HEK293T (cell line): Measurements from ENCODE around the gene ELL.
A peak's percentile ranks its signal among the peaks of the same experiment; 100 is the strongest.

ENCODE experiments used
- CTCF ChIA-PET: fragments of 350-600 bp; formaldehyde crosslinking; extraction: SDS; loops from one replicate; lab custom pipeline; 2021; ENCODE audit warnings: antibody characterized with exemption, inconsistent platforms; lab: Yijun Ruan, JAX
- POLR2A ChIA-PET: fragments of 350-600 bp; formaldehyde crosslinking; extraction: SDS; loops from one replicate; lab custom pipeline; 2020; ENCODE audit warnings: antibody characterized with exemption, inconsistent platforms; lab: Yijun Ruan, JAX
- DNase-seq: peaks from one replicate; pipeline ENCODE4 v3.0.0; 2012; ENCODE audit warnings: mixed read lengths; ENCODE audit errors: extremely low spot score
- ARNT ChIP-seq: fragments of 450-650 bp; IDR thresholded peaks from 2 replicates; pipeline ENCODE4 v1.6.1; 2017; ENCODE audit warnings: mild to moderate bottlenecking
- BHLHE40 ChIP-seq: fragments of 450-650 bp; IDR thresholded peaks from 2 replicates; pipeline ENCODE4 v1.6.1; 2016; ENCODE audit warnings: mild to moderate bottlenecking, moderate library complexity, borderline replicate concordance
- CTBP1 ChIP-seq: fragments of 450-650 bp; IDR thresholded peaks from 2 replicates; pipeline ENCODE4 v1.6.1; 2016; ENCODE audit warnings: borderline replicate concordance
- ELF4 ChIP-seq: fragments of 450-650 bp; IDR thresholded peaks from 2 replicates; pipeline ENCODE4 v1.6.1; 2017; ENCODE audit warnings: antibody characterized with exemption
- FOXA1 ChIP-seq: fragments of 450-650 bp; IDR thresholded peaks from 2 replicates; pipeline ENCODE4 v1.6.1; 2016; ENCODE audit warnings: mild to moderate bottlenecking
- FOXK2 ChIP-seq: fragments of 450-650 bp; IDR thresholded peaks from 2 replicates; pipeline ENCODE4 v1.6.1; 2016; ENCODE audit warnings: mild to moderate bottlenecking
- FOXM1 ChIP-seq: fragments of 450-650 bp; IDR thresholded peaks from 2 replicates; pipeline ENCODE4 v1.6.1; 2017; ENCODE audit warnings: mild to moderate bottlenecking, borderline replicate concordance
- HDGF ChIP-seq: fragments of 450-650 bp; IDR thresholded peaks from 2 replicates; pipeline ENCODE4 v1.6.1; 2017; ENCODE audit warnings: antibody characterized with exemption, borderline replicate concordance
- L3MBTL2 ChIP-seq: fragments of 450-650 bp; conservative IDR thresholded peaks from 2 replicates; pipeline ENCODE4 v1.6.1; 2016; ENCODE audit warnings: mild to moderate bottlenecking
- LEF1 ChIP-seq: fragments of 450-650 bp; IDR thresholded peaks from 2 replicates; pipeline ENCODE4 v1.6.1; 2017; ENCODE audit warnings: mild to moderate bottlenecking, borderline replicate concordance
- NFRKB ChIP-seq: fragments of 450-650 bp; IDR thresholded peaks from 2 replicates; pipeline ENCODE4 v1.6.1; 2016; ENCODE audit warnings: mild to moderate bottlenecking, moderate library complexity
- SP1 ChIP-seq: fragments of 450-650 bp; IDR thresholded peaks from 2 replicates; pipeline ENCODE4 v1.6.1; 2017
- SUZ12 ChIP-seq: fragments of 450-650 bp; IDR thresholded peaks from 2 replicates; pipeline ENCODE4 v1.6.1; 2016; ENCODE audit warnings: mild to moderate bottlenecking
- TARDBP ChIP-seq: fragments of 450-650 bp; IDR thresholded peaks from 2 replicates; pipeline ENCODE4 v1.6.1; 2016
- ZNF384 ChIP-seq: fragments of 450-650 bp; IDR thresholded peaks from 2 replicates; pipeline ENCODE4 v1.6.1; 2016
- TF ChIP-seq, protein P1 (sequence below): fragments of 450-650 bp; IDR thresholded peaks from 2 replicates; pipeline ENCODE4 v1.6.1; 2016

The ELL gene

DNA sequence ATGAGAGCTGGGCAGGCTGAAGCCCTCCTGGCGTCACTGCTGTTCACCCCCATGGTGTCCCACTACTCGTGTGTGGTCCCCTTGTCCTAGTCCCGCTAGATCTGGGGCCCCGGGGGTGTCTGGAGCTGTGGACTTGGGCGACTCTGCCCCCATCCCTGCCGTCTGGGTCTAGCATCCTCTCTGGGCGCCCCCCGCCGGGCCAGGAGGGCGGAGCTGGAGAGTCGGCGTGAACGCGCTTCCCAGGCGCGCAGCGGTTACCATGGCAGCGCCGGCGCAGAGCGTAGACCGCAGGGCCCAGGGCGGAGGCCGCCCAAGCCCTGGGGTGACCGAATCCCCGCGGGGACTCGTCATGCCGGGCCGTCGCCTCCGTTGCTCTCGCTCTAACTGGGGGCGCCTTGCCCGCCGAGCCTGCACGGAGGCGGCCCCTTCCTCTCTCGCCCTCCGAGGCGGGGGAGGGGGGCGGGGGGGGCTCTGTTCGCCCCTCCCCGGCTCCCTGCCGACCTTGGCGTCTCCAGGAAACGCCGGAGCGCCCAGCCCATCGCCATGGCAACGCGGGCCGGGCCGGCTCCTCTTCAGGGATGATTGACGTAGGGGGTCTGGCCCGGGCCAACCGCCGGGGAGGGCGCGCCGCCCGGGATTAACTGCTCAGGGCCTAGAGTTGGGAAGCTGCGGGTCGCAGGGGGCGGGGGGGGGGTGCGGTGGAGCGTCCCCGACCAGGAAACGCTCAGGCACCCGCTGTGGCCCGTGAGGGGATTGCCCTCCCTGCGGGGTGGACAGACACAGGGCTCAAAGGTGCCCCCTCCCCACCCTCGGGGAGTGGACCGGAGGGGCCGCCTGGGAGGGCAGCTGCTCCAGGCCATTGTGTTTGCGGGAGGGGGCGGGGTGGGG is 92.8 kb downstream of the ELL start:
- ChIA-PET CTCF (interaction anchor here (0.6 kb wide), 1 partner anchor 38 kb away, joined by 3 read pairs; no protein-coding TSS in a partner anchor), POLR2A (interaction anchor here (1.2 to 2.0 kb wide), 3 partner anchors 9 to 148 kb away, joined by 4 to 10 read pairs (median 4); partner anchors contain the start of gene JUND)
- DNase-seq: peak; percentile 87
- no peak for TF ChIP-seq SP1
- no peak for TF ChIP-seq FOXA1
- TF ChIP-seq, protein P1, sequence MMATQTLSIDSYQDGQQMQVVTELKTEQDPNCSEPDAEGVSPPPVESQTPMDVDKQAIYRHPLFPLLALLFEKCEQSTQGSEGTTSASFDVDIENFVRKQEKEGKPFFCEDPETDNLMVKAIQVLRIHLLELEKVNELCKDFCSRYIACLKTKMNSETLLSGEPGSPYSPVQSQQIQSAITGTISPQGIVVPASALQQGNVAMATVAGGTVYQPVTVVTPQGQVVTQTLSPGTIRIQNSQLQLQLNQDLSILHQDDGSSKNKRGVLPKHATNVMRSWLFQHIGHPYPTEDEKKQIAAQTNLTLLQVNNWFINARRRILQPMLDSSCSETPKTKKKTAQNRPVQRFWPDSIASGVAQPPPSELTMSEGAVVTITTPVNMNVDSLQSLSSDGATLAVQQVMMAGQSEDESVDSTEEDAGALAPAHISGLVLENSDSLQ: peak; percentile 95
- peak; percentile 68 for TF ChIP-seq FOXM1

DNA sequence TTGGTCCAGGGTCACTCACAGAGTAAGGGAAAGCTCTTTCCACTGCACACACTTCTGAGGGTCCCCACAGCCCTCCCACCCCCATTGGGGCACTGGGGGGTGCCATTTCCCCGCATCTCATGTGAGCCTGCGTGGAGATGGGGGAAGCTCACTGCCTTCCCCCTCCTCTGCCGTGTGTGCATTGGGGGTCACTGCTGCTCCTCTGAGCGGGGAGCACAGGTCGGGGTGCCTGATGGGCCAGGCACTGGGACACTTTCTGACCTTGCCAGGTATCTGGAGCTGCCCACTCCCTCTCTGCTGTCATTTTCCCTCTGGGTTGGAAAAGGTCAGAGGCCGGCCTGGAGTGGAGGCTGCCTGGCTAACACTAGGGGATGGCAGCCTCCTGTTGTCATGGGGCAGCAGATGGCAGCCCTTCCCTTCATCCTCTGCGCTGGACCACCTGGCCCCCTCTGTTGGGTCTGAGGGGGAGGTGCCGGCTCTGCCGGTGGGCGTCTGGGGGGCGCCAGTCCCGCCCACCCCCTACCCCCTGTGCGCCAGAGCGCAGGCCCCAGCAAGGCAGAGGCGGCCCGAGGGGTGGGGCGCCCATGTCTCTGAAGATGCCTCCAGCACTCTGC is 93.6 kb downstream of the ELL start:
- no peak for DNase-seq
- TF ChIP-seq SP1 (no peak), HDGF (no peak), ZNF384 (no peak), NFRKB (no peak), L3MBTL2 (no peak), SUZ12 (no peak), ELF4 (no peak), FOXA1 (no peak), BHLHE40 (no peak), TARDBP (no peak), CTBP1 (no peak), FOXM1 (no peak), LEF1 (no peak), ARNT (no peak), FOXK2 (no peak)
- TF ChIP-seq, protein P1: no peak
- ChIA-PET POLR2A (interaction anchor here (1.2 to 2.0 kb wide), 5 partner anchors 8 to 147 kb away, joined by 3 to 10 read pairs (median 4); partner anchors contain the start of genes JUND and KXD1), CTCF (no interaction called here)

DNA sequence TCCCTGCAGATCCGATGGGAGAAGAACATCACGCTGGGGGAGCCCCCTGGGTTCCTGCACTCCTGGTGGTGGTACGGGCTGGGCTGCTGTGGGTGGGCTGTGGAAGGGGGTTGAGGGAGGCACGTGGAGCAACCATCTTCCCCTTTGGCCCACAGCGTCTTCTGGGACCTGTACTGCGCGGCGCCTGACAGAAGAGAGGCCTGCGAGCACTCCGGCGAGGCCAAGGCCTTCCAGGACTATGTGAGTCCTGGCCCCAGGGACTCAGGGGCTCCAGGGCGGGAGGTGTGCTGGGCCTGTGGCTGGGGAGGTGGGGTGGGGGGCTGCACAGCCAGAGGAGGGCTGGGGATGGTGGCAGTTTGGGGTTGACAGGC is 94.1 kb downstream of the ELL start:
- DNase-seq: no peak
- TF ChIP-seq SP1 (no peak), FOXA1 (no peak), LEF1 (no peak), BHLHE40 (no peak), ARNT (no peak), FOXK2 (no peak), CTBP1 (no peak), NFRKB (no peak), SUZ12 (no peak), FOXM1 (no peak), HDGF (no peak), ZNF384 (no peak), L3MBTL2 (no peak), TARDBP (no peak), ELF4 (no peak)
- TF ChIP-seq, protein P1: no peak
- ChIA-PET POLR2A (interaction anchor here (1.2 to 2.0 kb wide), 4 partner anchors 8 to 147 kb away, joined by 3 to 10 read pairs (median 4); partner anchors contain the start of genes JUND and KXD1), CTCF (no interaction called here)

DNA sequence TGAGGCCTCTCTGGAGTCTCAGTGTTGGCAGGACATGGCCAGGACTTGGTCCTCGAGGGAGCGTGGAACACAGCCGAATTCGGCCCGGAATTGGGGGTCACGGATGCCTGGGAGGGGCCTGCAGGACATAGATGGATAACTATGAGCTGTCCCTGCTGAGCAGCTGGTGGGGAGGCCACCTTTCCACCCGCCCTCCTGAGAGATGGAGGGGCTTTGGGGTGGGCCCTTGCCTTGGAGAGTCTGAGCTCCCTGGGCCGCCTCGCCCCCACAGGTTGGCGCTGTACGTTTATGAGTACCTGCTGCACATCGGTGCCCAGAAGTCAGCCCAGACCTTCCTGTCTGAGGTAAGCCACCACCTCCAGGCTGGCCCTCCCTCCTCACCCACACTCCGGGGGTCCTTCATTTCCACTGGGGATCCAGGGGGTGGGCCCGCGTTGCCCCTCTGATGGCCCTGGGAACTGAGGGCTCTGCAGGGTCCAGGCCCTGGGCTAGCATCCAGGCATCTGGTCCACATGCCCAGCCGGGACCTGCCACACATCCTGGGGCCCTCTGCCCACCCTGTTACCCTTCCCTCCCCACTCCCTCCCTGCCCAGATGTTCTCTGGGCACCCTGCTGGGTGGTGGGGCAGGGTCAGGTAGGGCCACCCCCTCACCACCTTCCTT is 94.7 kb downstream of the ELL start:
- no peak for DNase-seq
- TF ChIP-seq TARDBP (no peak), FOXM1 (no peak), BHLHE40 (no peak), ARNT (no peak), FOXA1 (no peak), ELF4 (no peak), NFRKB (no peak), L3MBTL2 (no peak), SUZ12 (no peak), SP1 (no peak), ZNF384 (no peak), LEF1 (no peak), HDGF (no peak), CTBP1 (no peak), FOXK2 (no peak)
- TF ChIP-seq, protein P1: no peak
- ChIA-PET POLR2A (interaction anchor here (1.2 to 1.4 kb wide), 2 partner anchors 11 to 130 kb away, joined by 3 to 4 read pairs; partner anchors contain the start of gene KXD1), CTCF (no interaction called here)

DNA sequence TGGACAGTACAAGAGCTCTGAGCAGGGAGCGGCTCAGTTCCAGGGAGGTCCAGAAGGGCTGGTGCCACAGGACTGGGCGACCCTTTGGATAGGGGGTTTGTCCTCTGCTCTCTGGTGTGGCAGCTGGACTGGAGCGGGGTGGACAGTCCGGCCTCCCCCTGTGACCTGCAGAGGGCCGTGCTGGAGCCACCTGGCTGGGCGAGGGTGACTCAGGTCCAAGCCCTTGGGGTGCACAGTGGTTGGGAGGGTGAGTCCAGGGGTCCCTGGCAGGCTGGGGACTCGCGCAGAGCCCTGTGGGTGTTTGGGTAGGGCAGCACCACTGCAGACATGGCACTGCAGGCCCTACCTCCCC is 95.5 kb downstream of the ELL start:
- DNase-seq: no peak
- ChIA-PET POLR2A (interaction anchor here (1.6 kb wide), 1 partner anchor 10 kb away, joined by 7 read pairs; no protein-coding TSS in a partner anchor), CTCF (no interaction called here)
- TF ChIP-seq FOXK2: no peak
- no peak for TF ChIP-seq SUZ12
- no peak for TF ChIP-seq LEF1
- no peak for TF ChIP-seq ARNT
- TF ChIP-seq BHLHE40: no peak
- no peak for TF ChIP-seq HDGF
- TF ChIP-seq TARDBP: no peak
- no peak for TF ChIP-seq CTBP1
- TF ChIP-seq L3MBTL2: no peak
- no peak for TF ChIP-seq SP1
